ACC112 (cell line): ENCODE results near the gene MAP3K9.

Source experiments
- H2AFZ ChIP-seq: fragments of 200-600 bp; sonication (generic); one replicate; pipeline ENCODE4 v1.6.0; 2017; ENCODE audit warnings: antibody characterized with exemption, low read length; ENCODE audit not compliant: unreplicated experiment
- H3K27ac ChIP-seq: fragments of 200-600 bp; sonication (generic); 2 replicates; pipeline ENCODE4 v1.5.1; 2014; ENCODE audit warnings: low read depth, mild to moderate bottlenecking, antibody characterized with exemption, low read length, moderate library complexity
- H3K27me3 ChIP-seq: fragments of 200-600 bp; sonication (generic); 2 replicates; pipeline ENCODE4 v1.6.1; 2014; ENCODE audit warnings: mild to moderate bottlenecking, antibody characterized with exemption, low read length, moderate library complexity, mixed read lengths; ENCODE audit not compliant: insufficient read depth
- H3K36me3 ChIP-seq: fragments of 200-600 bp; sonication (generic); 2 replicates; pipeline ENCODE4 v1.6.1; 2016; ENCODE audit warnings: mild to moderate bottlenecking, antibody characterized with exemption, low read length, moderate library complexity, mixed read lengths; ENCODE audit not compliant: insufficient read depth
- H3K4me1 ChIP-seq: fragments of 200-600 bp; sonication (generic); one replicate; pipeline ENCODE4 v1.6.1; 2016; ENCODE audit warnings: low read length, mixed read lengths; ENCODE audit not compliant: insufficient read depth, unreplicated experiment, control insufficient read depth
- H3K4me3 ChIP-seq: fragments of 200-600 bp; sonication (generic); 2 replicates; pipeline ENCODE4 v1.5.1; 2014; ENCODE audit warnings: mild to moderate bottlenecking, low read depth, low read length
- H3K79me2 ChIP-seq: fragments of 200-600 bp; sonication (generic); one replicate; pipeline ENCODE4 v1.6.0; 2016; ENCODE audit warnings: low read length; ENCODE audit not compliant: control insufficient read depth, unreplicated experiment, insufficient read depth

The MAP3K9 gene

DNA sequence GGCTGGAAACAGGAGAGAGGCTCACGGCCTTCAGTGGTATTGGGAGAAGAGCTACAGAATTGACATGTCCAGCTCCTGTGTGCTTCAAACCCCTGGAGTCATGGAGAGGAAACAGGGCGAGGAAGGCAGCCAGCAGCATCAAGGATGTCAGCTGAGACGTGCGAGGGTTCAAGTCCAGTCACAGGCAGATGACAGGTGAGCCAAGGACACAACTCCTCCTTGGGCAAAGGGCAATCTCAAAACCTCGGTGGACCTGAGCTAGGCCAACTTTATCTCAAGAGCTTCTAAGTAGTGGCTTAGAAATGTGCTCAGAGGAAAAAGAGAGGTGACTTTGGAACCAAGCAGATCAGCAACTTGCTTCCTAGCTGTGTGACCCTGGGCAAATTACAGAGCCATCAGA is 86.0 kb downstream of the MAP3K9 start:
- H3K79me2 ChIP-seq = no peaks in the 10 kb centered on the region
- H3K4me3 ChIP-seq = no peak overlapping the region
- peaks cover 43% of the 10 kb centered on the region for H3K27me3 ChIP-seq
- no peak overlapping the region for H3K27ac ChIP-seq
- no peaks in the 10 kb centered on the region for H3K36me3 ChIP-seq
- no peak overlapping the region for H2AFZ ChIP-seq
- H3K4me1 ChIP-seq = no peaks in the 10 kb centered on the region

DNA sequence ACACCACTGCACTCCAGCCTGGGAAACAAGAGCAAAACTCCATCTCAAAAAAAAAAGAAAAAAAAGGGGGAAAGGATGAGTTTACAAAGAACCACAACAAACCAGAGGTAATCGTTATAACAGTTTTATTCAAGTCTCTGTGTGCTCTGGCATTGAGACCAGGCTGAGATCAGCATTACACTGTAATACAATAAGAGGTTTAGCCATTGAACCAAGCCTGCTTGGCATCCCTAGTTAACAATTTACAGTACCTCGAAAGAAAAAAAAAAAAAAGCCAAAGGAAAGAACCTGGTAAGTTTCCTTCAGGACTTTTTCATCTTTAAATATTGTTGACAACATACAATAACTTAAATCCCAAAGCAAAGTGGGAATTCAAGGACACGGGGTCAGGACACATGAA is 86.9 kb downstream of the MAP3K9 start:
- Histone ChIP-seq H3K4me3 (no peak overlapping the region), H3K27me3 (peaks cover 42% of the 10 kb centered on the region), H3K4me1 (no peaks in the 10 kb centered on the region), H3K79me2 (no peaks in the 10 kb centered on the region), H3K36me3 (no peaks in the 10 kb centered on the region), H2AFZ (no peak overlapping the region), H3K27ac (no peak overlapping the region)

DNA sequence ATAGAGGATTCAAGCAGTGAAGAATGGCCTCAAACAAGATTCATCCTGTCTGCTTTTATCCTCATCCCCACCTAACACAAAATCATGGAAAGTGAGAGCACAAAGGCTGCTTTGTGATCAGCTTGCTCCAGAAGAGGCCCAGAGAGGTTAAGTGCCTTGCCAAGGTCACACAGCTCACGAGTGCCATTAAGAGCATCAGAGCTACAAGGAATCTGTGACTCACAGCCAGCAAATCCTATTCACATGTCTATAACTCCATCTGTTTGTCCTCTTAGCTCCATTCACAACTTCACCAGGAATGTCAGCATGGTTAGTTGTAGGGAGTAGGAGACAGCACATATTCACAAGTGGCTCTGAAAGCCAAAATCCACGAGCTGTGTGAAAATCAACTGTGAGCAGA is 87.8 kb downstream of the MAP3K9 start:
- H3K27ac ChIP-seq = no peak overlapping the region
- H3K27me3 ChIP-seq = peaks cover 37% of the 10 kb centered on the region
- H3K4me1 ChIP-seq = no peaks in the 10 kb centered on the region
- H3K79me2 ChIP-seq = no peaks in the 10 kb centered on the region
- no peaks in the 10 kb centered on the region for H3K36me3 ChIP-seq
- H2AFZ ChIP-seq = no peak overlapping the region
- H3K4me3 ChIP-seq = no peak overlapping the region

DNA sequence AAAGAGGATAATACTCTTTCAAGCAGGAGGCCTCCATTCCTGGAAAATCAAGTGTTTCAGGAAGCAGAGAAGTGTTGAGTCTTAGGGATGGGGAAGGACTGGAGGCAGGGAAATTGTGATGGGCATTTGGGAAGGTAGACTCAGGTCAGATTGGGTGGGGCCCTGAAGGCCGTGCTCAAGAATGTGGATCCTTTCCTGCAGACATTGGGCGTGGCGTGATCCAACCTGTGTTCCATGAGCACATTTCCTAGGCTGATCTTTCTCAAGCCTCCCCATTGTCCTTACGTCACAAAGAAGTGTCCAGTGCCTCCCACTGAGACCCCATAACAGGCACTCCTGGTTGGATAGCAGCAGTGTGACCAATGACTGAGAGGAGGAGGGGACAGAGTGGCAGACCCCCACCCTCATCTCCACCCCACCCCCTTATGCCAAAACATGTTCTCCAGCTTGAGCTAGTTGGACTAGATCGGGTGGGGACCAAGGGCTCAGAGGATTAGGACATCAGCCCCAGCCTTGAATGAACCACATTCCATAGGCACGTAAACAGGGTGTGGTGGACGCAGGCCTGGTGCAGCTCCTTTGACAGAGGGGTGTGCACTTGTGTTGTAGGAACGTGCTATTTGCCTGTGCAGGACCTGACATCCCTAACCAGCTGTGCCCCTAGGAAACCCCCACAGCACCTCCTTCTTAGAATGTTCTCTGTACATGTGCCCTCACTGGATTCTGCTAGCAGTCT is 90.8 kb downstream of the MAP3K9 start:
- Histone ChIP-seq H2AFZ (no peak overlapping the region), H3K27ac (no peak overlapping the region), H3K4me3 (no peak overlapping the region), H3K27me3 (peaks cover 28% of the 10 kb centered on the region), H3K36me3 (no peaks in the 10 kb centered on the region), H3K79me2 (no peaks in the 10 kb centered on the region), H3K4me1 (no peaks in the 10 kb centered on the region)

- Histone ChIP-seq H3K4me1 (no peaks in the 10 kb centered on the region), H2AFZ (no peak overlapping the region), H3K36me3 (no peaks in the 10 kb centered on the region), H3K27ac (no peak overlapping the region), H3K4me3 (no peak overlapping the region), H3K79me2 (no peaks in the 10 kb centered on the region), H3K27me3 (peaks cover 21% of the 10 kb centered on the region)
Measured at GRCh38 chr14:70716958-70717357, 92.4 kb downstream of the MAP3K9 start.

DNA sequence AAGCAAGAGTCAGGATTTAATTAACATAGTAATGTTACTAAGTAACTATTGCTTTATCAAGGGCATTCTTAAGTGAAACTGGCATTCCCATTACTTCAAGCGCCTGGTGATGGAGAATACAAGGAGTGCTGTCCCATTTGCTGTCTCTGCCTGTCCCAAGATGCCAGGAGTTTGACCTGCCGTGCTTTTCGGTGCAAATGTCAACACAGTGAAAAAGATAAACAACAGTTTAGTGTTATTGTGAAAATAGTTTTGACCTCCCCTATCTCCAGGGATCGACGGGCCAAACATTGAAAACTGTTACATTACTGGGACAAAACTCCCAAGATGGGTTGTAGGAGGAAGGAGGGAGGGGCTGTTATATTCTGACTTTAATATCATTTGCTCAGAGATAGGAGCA is 92.8 kb downstream of the MAP3K9 start:
- H3K36me3 ChIP-seq = no peaks in the 10 kb centered on the region
- H3K79me2 ChIP-seq = no peaks in the 10 kb centered on the region
- H2AFZ ChIP-seq = no peak overlapping the region
- no peak overlapping the region for H3K27ac ChIP-seq
- no peaks in the 10 kb centered on the region for H3K4me1 ChIP-seq
- H3K4me3 ChIP-seq = no peak overlapping the region
- peaks cover 21% of the 10 kb centered on the region for H3K27me3 ChIP-seq

DNA sequence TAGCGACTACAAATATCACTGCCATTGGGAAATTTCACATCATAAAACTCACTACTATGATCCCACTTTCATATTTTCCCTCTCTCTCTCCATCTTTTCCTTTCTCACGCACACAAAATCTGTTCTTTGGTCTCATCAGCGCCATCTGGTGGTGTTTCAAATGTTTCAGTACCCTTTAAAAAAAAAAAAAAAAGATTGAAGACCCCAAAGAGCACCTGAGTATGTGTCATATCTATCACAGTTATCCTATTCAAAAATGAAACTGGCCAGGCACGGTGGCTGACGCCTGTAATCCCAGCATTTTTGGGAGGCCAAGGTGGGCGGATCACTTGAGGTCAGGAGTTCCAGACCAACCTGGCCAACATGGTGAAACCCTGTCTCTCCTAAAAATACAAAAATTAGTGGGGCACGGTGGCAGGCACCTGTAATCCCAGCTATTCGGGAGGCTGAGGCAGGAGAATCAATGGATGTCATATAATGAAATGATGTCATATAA is 95.2 kb downstream of the MAP3K9 start:
- H3K27ac ChIP-seq = no peak overlapping the region
- no peak overlapping the region for H3K4me3 ChIP-seq

GRCh38 chr14:70713511-70713916 is 95.8 kb downstream of the MAP3K9 start:
- H2AFZ ChIP-seq = peak overlapping the region; percentile 2

More for the DNA sequence above, 95.2 kb downstream of the MAP3K9 start:
- Histone ChIP-seq H2AFZ (peak overlapping the region; percentile 2), H3K27me3 (peaks cover 21% of the 10 kb centered on the region), H3K79me2 (no peaks in the 10 kb centered on the region), H3K36me3 (no peaks in the 10 kb centered on the region), H3K4me1 (no peaks in the 10 kb centered on the region)

GRCh38 chr14:70713096-70713495 is 96.2 kb downstream of the MAP3K9 start:
- Histone ChIP-seq H2AFZ (no peak overlapping the region), H3K79me2 (no peaks in the 10 kb centered on the region), H3K27me3 (peaks cover 17% of the 10 kb centered on the region), H3K36me3 (no peaks in the 10 kb centered on the region), H3K4me1 (no peaks in the 10 kb centered on the region), H3K27ac (no peak overlapping the region), H3K4me3 (no peak overlapping the region)

More at GRCh38 chr14:70713511-70713916, 95.8 kb downstream of the MAP3K9 start:
- Histone ChIP-seq H3K36me3 (no peaks in the 10 kb centered on the region), H3K79me2 (no peaks in the 10 kb centered on the region), H3K27ac (no peak overlapping the region), H3K4me1 (no peaks in the 10 kb centered on the region), H3K4me3 (no peak overlapping the region), H3K27me3 (peaks cover 17% of the 10 kb centered on the region)

DNA sequence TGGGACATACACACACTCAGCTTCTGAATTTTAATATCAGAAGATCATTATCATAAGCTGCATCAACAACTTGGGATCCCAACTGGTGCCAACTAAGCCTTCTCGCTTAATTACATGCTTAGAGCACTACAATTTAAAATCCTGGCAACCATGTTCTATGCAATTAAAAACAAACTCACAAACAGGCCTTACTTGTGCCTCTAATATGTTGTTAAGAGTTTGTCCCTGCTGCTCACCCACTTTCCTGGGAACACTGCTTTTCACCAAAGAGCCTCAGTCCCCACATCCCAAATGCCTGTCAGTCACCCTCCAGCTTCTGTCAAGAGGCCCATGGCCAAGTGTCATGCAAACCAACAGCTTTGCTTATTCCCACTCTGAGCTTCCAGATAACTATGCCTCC is 97.9 kb downstream of the MAP3K9 start:
- peaks cover 8% of the 10 kb centered on the region for H3K27me3 ChIP-seq
- H3K36me3 ChIP-seq = no peaks in the 10 kb centered on the region
- no peak overlapping the region for H3K27ac ChIP-seq
- H2AFZ ChIP-seq = no peak overlapping the region
- H3K4me3 ChIP-seq = no peak overlapping the region
- H3K4me1 ChIP-seq = no peaks in the 10 kb centered on the region
- no peaks in the 10 kb centered on the region for H3K79me2 ChIP-seq

GRCh38 chr14:70709726-70710382 is 99.5 kb downstream of the MAP3K9 start:
- H3K27me3 ChIP-seq = peaks cover 1% of the 10 kb centered on the region; the same call in 1 of the 2 replicates
- H3K36me3 ChIP-seq = no peaks in the 10 kb centered on the region
- no peak overlapping the region for H3K4me3 ChIP-seq
- H2AFZ ChIP-seq = no peak overlapping the region
- H3K4me1 ChIP-seq = no peaks in the 10 kb centered on the region
- no peaks in the 10 kb centered on the region for H3K79me2 ChIP-seq
- no peak overlapping the region for H3K27ac ChIP-seq
